Astrocyte (in vitro differentiated cells and primary cell): ENCODE measurements around the gene DUOX2.
A peak's percentile ranks its signal among the peaks of the same experiment; 100 is the strongest.

Experiments
- EZH2 ChIP-seq: IDR thresholded peaks from 2 replicates; pipeline ENCODE4 v1.6.1; 2012; ENCODE audit warnings: mild to moderate bottlenecking, low read length, inconsistent platforms; ENCODE audit not compliant: insufficient read depth
- TF ChIP-seq, protein P1 (sequence below): IDR thresholded peaks from 2 replicates; pipeline ENCODE4 v1.5.1; 2011; ENCODE audit warnings: low read depth, mild to moderate bottlenecking, inconsistent platforms, low read length, moderate library complexity; ENCODE audit not compliant: insufficient read depth

DNA sequence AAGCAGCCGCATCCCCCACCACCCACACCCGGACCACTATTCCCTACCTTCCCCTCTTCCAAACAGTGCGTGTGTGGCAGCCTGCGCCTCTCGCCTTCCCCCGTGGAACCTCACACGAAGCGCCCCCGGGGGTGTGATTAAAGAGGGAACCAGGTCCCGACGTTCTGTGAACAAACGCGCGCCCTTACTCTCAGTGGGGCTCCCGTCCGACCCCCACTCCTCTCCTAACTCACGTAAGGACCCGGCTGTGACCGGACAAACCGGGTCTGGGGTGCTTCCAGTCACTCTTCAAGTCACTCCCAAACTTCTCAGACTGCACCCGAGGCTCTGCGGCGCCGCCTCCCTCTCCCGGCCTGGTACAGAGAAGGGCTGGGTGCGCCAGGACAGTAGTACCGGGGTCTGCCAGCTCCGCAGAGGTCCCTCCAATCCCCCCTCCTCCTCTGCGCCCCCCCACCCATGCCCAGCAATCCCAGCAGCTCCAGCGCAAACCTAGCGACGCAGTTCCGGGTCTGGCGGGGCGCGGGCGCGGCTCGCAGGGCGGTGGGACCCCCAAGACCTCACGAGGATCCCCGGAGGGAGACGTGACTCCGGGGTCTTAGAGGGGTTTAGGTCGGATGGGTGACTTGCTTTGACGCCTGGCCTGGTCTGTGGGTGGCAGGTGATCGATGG is 15.1 kb upstream of the DUOX2 start:
- TF ChIP-seq, protein P1, sequence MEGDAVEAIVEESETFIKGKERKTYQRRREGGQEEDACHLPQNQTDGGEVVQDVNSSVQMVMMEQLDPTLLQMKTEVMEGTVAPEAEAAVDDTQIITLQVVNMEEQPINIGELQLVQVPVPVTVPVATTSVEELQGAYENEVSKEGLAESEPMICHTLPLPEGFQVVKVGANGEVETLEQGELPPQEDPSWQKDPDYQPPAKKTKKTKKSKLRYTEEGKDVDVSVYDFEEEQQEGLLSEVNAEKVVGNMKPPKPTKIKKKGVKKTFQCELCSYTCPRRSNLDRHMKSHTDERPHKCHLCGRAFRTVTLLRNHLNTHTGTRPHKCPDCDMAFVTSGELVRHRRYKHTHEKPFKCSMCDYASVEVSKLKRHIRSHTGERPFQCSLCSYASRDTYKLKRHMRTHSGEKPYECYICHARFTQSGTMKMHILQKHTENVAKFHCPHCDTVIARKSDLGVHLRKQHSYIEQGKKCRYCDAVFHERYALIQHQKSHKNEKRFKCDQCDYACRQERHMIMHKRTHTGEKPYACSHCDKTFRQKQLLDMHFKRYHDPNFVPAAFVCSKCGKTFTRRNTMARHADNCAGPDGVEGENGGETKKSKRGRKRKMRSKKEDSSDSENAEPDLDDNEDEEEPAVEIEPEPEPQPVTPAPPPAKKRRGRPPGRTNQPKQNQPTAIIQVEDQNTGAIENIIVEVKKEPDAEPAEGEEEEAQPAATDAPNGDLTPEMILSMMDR, result no peak
- TF ChIP-seq EZH2, result peak; percentile 84
